Measurements from ENCODE around the gene NEDD9.

- no peak for TF ChIP-seq CTCF (IDR thresholded peaks at IDR 0.05; ENCODE audit: low read depth, low read length)
- no peak for TF ChIP-seq EZH2phosphoT487 (IDR thresholded peaks at IDR 0.05; ENCODE audit: low read depth)
Measured at GRCh38 chr6:11146117-11146826, 86.2 kb downstream of the NEDD9 start.
